Measurements from ENCODE around the gene LRATD1.

GRCh38 chr2:14634489-14635390 is 2.2 kb downstream of the LRATD1 start:
- TF ChIP-seq CTCF (IDR thresholded peaks at IDR 0.05) = peak; percentile 91
- TF ChIP-seq ZFX (IDR thresholded peaks at IDR 0.05; ENCODE audit: borderline replicate concordance) = no peak

Measured in 22Rv1 (cell line).